K562 (cell line): Measurements from ENCODE around the gene CLCNKA. TPM values are rescaled to one million over a fixed set of nuclear protein-coding genes. Genes with fewer than 3 reads are reported as not detected.
A peak's percentile ranks its signal among the peaks of the same experiment; 100 is the strongest.

ENCODE experiments used
- HDAC1 ChIP-seq, 2 experiments: fragments of 450-650 bp; IDR thresholded peaks; 2 replicates each; pipeline ENCODE4 v1.6.1; 2016 to 2017; ENCODE audit warnings: inconsistent platforms in 1 of 2, mild to moderate bottlenecking in 1 of 2, moderate library complexity in 1 of 2
- MCM5 ChIP-seq: fragments of 450-650 bp; IDR thresholded peaks from 2 replicates; pipeline ENCODE4 v1.6.1; 2016; ENCODE audit warnings: low read depth
- NCOA2 ChIP-seq, 2 experiments: fragments of 450-650 bp; IDR thresholded peaks; 2 replicates each; pipeline ENCODE4 v1.6.1; 2018; ENCODE audit warnings: mild to moderate bottlenecking in 2 of 2, moderate library complexity in 1 of 2; ENCODE audit not compliant: partially characterized antibody in 2 of 2
- PCBP1 ChIP-seq: fragments of 200-400 bp; formaldehyde crosslinking; IDR thresholded peaks from 2 replicates; pipeline ENCODE4 v1.6.1; 2018; ENCODE audit warnings: mild to moderate bottlenecking, low read depth, low read length; ENCODE audit not compliant: poor library complexity, severe bottlenecking
- RB1 ChIP-seq: fragments of 450-650 bp; IDR thresholded peaks from 2 replicates; pipeline ENCODE4 v1.6.1; 2017; ENCODE audit warnings: low read depth, mild to moderate bottlenecking
- ZBED1 ChIP-seq: IDR thresholded peaks from 2 replicates; pipeline ENCODE4 v1.6.1; 2014
- ZKSCAN3 ChIP-seq: fragments of 250-450 bp; sonication (Bioruptor Pico); IDR thresholded peaks from 2 replicates; pipeline ENCODE4 v1.4.0; 2020
- ZNF24 ChIP-seq: fragments of 450-650 bp; IDR thresholded peaks from 2 replicates; pipeline ENCODE4 v1.6.1; 2016
- ZNF395 ChIP-seq: fragments of 200-800 bp; sonication (Bioruptor generic); IDR thresholded peaks from 2 replicates; pipeline ENCODE4 v1.6.1; 2017; ENCODE audit warnings: missing genetic modification characterization, missing compliant biosample characterization
- ZNF586 ChIP-seq: fragments of 450-650 bp; formaldehyde crosslinking; conservative IDR thresholded peaks from 2 replicates; pipeline ENCODE4 v1.4.0; 2020; ENCODE audit warnings: mild to moderate bottlenecking, moderate library complexity
- polyA plus RNA-seq, 8 experiments: library from polyadenylated mRNA; depleted of rRNA in 4 of 8; stranded (reverse) in 5 of 8; unstranded in 3 of 8; fragments of >200 nt; fragmentation: Nextera tagmentation in 2 of 8; fragmentation: Illumina TruSeq in 1 of 8; extraction: Ambion mirVana in 2 of 8; extraction: Trizol in 1 of 8; gene quantifications; 2 replicates each; pipeline versions ENCODE4 v1.2.1 to v1.2.3, GENCODE V29; 2011 to 2014; ENCODE audit warnings: inconsistent platforms in 1 of 8, missing spikeins in 1 of 8
- total RNA-seq, 7 experiments: library from RNA; depleted of rRNA in 6 of 7; stranded (reverse); fragments of >200 nt in 6 of 7; fragmentation: Illumina TruSeq in 2 of 7; extraction: Trizol in 2 of 7; gene quantifications; 2 replicates each; pipeline versions ENCODE4 v1.2.1 to v1.2.3, GENCODE V29; 2011 to 2021; ENCODE audit warnings: low replicate concordance in 1 of 7
- TF ChIP-seq, protein P1 (sequence below): fragments of 200-800 bp; sonication (Bioruptor generic); IDR thresholded peaks from 2 replicates; pipeline ENCODE4 v1.6.1; 2016; ENCODE audit warnings: missing genetic modification characterization, missing compliant biosample characterization
- TF ChIP-seq, protein P2 (sequence below): sonication (generic); formaldehyde crosslinking; IDR thresholded peaks from 2 replicates; pipeline ENCODE4 v1.9.0; 2022; ENCODE audit warnings: mild to moderate bottlenecking, missing genetic modification reagents
- TF ChIP-seq, protein P3 (sequence below): fragments of 250-450 bp; sonication (Bioruptor Pico); IDR thresholded peaks from 2 replicates; pipeline ENCODE4 v1.4.0; 2020
- TF ChIP-seq, protein P4 (sequence below): fragments of 200-800 bp; sonication (Bioruptor generic); IDR thresholded peaks from 2 replicates; pipeline ENCODE4 v1.6.1; 2017; ENCODE audit warnings: missing genetic modification characterization, missing compliant biosample characterization

The CLCNKA gene
- total and polyA plus RNA-seq, 9 of the 15 experiments (the other 6 are each of a cell fraction or from before 2014, with no cell fraction given): 0.03 to 0.37 (median 0.10) TPM; not detected in 3

DNA sequence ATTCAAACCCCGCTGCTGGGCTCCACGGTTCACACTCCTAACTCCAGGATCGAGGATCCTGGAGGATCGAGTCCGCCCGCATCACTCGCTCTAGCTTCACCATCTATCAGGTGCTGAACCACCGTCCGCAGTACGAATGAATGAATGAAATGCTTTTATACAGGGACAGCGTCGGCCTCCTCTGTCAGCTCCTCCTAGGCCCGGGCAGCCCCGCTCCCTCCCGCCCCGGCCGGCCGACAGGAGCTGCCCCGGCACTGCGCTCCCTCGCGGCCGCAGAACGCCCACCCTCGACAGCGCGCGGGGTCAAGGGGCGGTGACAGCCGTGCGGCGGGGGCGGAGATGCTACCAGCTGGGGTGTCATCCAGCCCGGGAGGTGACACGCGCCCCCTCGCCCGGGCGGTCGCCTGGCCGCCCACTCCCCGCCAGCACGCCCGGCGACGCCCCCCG is 46.5 kb upstream of the CLCNKA start (continued):
- TF ChIP-seq, protein P1, sequence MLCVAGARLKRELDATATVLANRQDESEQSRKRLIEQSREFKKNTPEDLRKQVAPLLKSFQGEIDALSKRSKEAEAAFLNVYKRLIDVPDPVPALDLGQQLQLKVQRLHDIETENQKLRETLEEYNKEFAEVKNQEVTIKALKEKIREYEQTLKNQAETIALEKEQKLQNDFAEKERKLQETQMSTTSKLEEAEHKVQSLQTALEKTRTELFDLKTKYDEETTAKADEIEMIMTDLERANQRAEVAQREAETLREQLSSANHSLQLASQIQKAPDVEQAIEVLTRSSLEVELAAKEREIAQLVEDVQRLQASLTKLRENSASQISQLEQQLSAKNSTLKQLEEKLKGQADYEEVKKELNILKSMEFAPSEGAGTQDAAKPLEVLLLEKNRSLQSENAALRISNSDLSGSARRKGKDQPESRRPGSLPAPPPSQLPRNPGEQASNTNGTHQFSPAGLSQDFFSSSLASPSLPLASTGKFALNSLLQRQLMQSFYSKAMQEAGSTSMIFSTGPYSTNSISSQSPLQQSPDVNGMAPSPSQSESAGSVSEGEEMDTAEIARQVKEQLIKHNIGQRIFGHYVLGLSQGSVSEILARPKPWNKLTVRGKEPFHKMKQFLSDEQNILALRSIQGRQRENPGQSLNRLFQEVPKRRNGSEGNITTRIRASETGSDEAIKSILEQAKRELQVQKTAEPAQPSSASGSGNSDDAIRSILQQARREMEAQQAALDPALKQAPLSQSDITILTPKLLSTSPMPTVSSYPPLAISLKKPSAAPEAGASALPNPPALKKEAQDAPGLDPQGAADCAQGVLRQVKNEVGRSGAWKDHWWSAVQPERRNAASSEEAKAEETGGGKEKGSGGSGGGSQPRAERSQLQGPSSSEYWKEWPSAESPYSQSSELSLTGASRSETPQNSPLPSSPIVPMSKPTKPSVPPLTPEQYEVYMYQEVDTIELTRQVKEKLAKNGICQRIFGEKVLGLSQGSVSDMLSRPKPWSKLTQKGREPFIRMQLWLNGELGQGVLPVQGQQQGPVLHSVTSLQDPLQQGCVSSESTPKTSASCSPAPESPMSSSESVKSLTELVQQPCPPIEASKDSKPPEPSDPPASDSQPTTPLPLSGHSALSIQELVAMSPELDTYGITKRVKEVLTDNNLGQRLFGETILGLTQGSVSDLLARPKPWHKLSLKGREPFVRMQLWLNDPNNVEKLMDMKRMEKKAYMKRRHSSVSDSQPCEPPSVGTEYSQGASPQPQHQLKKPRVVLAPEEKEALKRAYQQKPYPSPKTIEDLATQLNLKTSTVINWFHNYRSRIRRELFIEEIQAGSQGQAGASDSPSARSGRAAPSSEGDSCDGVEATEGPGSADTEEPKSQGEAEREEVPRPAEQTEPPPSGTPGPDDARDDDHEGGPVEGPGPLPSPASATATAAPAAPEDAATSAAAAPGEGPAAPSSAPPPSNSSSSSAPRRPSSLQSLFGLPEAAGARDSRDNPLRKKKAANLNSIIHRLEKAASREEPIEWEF (CRISPR knock-in tag): no peak
- TF ChIP-seq NCOA2 (IDR thresholded peaks at IDR 0.05; ENCODE audit: partially characterized antibody in 2 of 2) (no peak), HDAC1 (IDR thresholded peaks at IDR 0.05) (no peak), PCBP1 (no peak), ZNF395 (CRISPR knock-in tag) (peak; percentile 75; the same call in 1 of the 2 replicates), ZBED1 (no peak), ZKSCAN3 (no peak), RB1 (peak; percentile 29; the same call in 1 of the 2 replicates), ZNF586 (CRISPR knock-in tag) (no peak), MCM5 (no peak), ZNF24 (peak; percentile 96)
- TF ChIP-seq, protein P2, sequence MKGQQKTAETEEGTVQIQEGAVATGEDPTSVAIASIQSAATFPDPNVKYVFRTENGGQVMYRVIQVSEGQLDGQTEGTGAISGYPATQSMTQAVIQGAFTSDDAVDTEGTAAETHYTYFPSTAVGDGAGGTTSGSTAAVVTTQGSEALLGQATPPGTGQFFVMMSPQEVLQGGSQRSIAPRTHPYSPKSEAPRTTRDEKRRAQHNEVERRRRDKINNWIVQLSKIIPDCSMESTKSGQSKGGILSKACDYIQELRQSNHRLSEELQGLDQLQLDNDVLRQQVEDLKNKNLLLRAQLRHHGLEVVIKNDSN (CRISPR knock-in tag): no peak
- TF ChIP-seq, protein P3, sequence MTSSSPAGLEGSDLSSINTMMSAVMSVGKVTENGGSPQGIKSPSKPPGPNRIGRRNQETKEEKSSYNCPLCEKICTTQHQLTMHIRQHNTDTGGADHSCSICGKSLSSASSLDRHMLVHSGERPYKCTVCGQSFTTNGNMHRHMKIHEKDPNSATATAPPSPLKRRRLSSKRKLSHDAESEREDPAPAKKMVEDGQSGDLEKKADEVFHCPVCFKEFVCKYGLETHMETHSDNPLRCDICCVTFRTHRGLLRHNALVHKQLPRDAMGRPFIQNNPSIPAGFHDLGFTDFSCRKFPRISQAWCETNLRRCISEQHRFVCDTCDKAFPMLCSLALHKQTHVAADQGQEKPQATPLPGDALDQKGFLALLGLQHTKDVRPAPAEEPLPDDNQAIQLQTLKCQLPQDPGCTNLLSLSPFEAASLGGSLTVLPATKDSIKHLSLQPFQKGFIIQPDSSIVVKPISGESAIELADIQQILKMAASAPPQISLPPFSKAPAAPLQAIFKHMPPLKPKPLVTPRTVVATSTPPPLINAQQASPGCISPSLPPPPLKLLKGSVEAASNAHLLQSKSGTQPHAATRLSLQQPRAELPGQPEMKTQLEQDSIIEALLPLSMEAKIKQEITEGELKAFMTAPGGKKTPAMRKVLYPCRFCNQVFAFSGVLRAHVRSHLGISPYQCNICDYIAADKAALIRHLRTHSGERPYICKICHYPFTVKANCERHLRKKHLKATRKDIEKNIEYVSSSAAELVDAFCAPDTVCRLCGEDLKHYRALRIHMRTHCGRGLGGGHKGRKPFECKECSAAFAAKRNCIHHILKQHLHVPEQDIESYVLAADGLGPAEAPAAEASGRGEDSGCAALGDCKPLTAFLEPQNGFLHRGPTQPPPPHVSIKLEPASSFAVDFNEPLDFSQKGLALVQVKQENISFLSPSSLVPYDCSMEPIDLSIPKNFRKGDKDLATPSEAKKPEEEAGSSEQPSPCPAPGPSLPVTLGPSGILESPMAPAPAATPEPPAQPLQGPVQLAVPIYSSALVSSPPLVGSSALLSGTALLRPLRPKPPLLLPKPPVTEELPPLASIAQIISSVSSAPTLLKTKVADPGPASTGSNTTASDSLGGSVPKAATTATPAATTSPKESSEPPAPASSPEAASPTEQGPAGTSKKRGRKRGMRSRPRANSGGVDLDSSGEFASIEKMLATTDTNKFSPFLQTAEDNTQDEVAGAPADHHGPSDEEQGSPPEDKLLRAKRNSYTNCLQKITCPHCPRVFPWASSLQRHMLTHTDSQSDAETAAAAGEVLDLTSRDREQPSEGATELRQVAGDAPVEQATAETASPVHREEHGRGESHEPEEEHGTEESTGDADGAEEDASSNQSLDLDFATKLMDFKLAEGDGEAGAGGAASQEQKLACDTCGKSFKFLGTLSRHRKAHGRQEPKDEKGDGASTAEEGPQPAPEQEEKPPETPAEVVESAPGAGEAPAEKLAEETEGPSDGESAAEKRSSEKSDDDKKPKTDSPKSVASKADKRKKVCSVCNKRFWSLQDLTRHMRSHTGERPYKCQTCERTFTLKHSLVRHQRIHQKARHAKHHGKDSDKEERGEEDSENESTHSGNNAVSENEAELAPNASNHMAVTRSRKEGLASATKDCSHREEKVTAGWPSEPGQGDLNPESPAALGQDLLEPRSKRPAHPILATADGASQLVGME (CRISPR knock-in tag): no peak
- TF ChIP-seq, protein P4, sequence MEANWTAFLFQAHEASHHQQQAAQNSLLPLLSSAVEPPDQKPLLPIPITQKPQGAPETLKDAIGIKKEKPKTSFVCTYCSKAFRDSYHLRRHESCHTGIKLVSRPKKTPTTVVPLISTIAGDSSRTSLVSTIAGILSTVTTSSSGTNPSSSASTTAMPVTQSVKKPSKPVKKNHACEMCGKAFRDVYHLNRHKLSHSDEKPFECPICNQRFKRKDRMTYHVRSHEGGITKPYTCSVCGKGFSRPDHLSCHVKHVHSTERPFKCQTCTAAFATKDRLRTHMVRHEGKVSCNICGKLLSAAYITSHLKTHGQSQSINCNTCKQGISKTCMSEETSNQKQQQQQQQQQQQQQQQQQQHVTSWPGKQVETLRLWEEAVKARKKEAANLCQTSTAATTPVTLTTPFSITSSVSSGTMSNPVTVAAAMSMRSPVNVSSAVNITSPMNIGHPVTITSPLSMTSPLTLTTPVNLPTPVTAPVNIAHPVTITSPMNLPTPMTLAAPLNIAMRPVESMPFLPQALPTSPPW: peak; percentile 73; the same call in 1 of the 2 replicates
